Spleen (tissue), 11 donors: ENCODE measurements around the gene PLCH1. TPM values are rescaled to one million over a fixed set of nuclear protein-coding genes. Genes with fewer than 3 reads are reported as not detected.

ENCODE experiments used
- DNase-seq: peaks from one replicate; pipeline ENCODE4 v3.0.0-alpha.2; 2020
- H3K27ac ChIP-seq, 8 donors: fragments of 200-600 bp; sonication (generic) in 7 of 8; 1 replicate in 4 of 8; 2 replicates in 4 of 8; pipeline versions ENCODE4 v1.5.0 to v1.8.0; 2016 to 2021; ENCODE audit warnings: inconsistent platforms in 4 of 8, mild to moderate bottlenecking in 4 of 8, moderate library complexity in 1 of 8
- H3K27me3 ChIP-seq, 7 donors: fragments of 200-600 bp; sonication (generic) in 6 of 7; replicated peaks in 1 of 7; 1 replicate in 4 of 7; 2 replicates in 3 of 7; pipeline versions ENCODE4 v1.5.0 to v1.8.0; 2016 to 2021; ENCODE audit warnings: inconsistent platforms in 3 of 7, mild to moderate bottlenecking in 1 of 7
- H3K36me3 ChIP-seq, 6 donors: fragments of 200-600 bp; sonication (generic) in 5 of 6; 1 replicate in 4 of 6; 2 replicates in 2 of 6; pipeline versions ENCODE4 v1.5.0 to v1.8.0; 2016 to 2021; ENCODE audit warnings: inconsistent platforms in 2 of 6
- H3K4me1 ChIP-seq, 6 donors: fragments of 200-600 bp; sonication (generic) in 5 of 6; 1 replicate in 3 of 6; 2 replicates in 3 of 6; pipeline versions ENCODE4 v1.5.0 to v1.8.0; 2016 to 2021; ENCODE audit warnings: inconsistent platforms in 3 of 6
- H3K4me3 ChIP-seq, 8 donors: fragments of 200-600 bp; sonication (generic) in 7 of 8; 1 replicate in 4 of 8; 2 replicates in 4 of 8; pipeline versions ENCODE4 v1.5.0 to v1.8.0; 2016 to 2021; ENCODE audit warnings: inconsistent platforms in 4 of 8, mild to moderate bottlenecking in 4 of 8, moderate library complexity in 2 of 8
- H3K9me3 ChIP-seq, 8 donors: fragments of 200-600 bp; sonication (generic) in 7 of 8; 1 replicate in 4 of 8; 2 replicates in 4 of 8; pipeline versions ENCODE4 v1.5.0 to v1.8.0; 2016 to 2021; ENCODE audit warnings: inconsistent platforms in 4 of 8
- CTCF ChIP-seq, 11 experiments: fragments of 200-600 bp in 7 of 11; fragments of 450-650 bp in 4 of 11; sonication (generic) in 4 of 11; IDR thresholded peaks in 8 of 11; conservative IDR thresholded peaks in 3 of 11; 1 replicate in 7 of 11; 2 replicates in 4 of 11; pipeline versions ENCODE4 v1.4.0 to v1.8.0; 2016 to 2021; ENCODE audit warnings: antibody characterized with exemption in 11 of 11, inconsistent platforms in 4 of 11, mild to moderate bottlenecking in 1 of 11
- POLR2A ChIP-seq, 3 donors: fragments of 450-650 bp; IDR thresholded peaks; one replicate each; pipeline ENCODE4 v1.5.1; 2017; ENCODE audit warnings: antibody characterized with exemption in 3 of 3, mild to moderate bottlenecking in 1 of 3
- POLR2AphosphoS5 ChIP-seq, 3 donors: sonication (generic); formaldehyde crosslinking; IDR thresholded peaks; one replicate each; pipeline ENCODE4 v1.5.1; 2017; ENCODE audit warnings: antibody characterized with exemption in 3 of 3
- WGBS, 5 donors: extraction: QIAGEN DNeasy Blood & Tissue Kit in 3 of 5; methylation state at CpG; one replicate each; pipeline versions ENCODE4 v1.1.5 to v1.1.7; 2013 to 2018; 5-methylcytosine and 5-hydroxymethylcytosine counted together
- intact Hi-C: fragments of 100-400 bp; cut with DNase I; formaldehyde crosslinking; loops from one replicate; pipeline ENCODE4 v1.15.0; 2023; ENCODE audit warnings: low total_unique reads
- polyA plus RNA-seq, 3 donors: library from polyadenylated mRNA; stranded (reverse); fragments of 200-250 nt; gene quantifications; one replicate each; pipeline ENCODE4 v1.2.1, GENCODE V29; 2013
- total RNA-seq, 7 donors: library from RNA; depleted of rRNA in 3 of 7; stranded (reverse); fragments of >200 nt in 3 of 7; fragmentation: NEBNext Ultra II Directional in 4 of 7; extraction: Animal tissue kit (Norgen Biotek cat#: 25700) in 4 of 7; gene quantifications; one replicate each; pipeline versions ENCODE4 v1.1.0 to v1.2.1, GENCODE V29; 2016 to 2021
- donor health status: healthy with polysubstance abuse.
- donor health status: DM: no; HTN: no; CAD: no; lungs with moderate emphysema.
- donor health status: DM: no; HTN: no; CAD: no.
- donor health status: Bipolar disorder and iron deficiency.
- donor health status: healthy.
- donor health status: DM: no; HTN: no; CAD: no.
- donor health status: DM: yes; HTN: yes; CAD: no.

The PLCH1 gene
- total and polyA plus RNA-seq, 10 donors = 0.02 to 0.37 (median 0.13) TPM; not detected in 1

GRCh38 chr3:155382396-155383042, 362.4 kb downstream of the PLCH1 start:
- Histone ChIP-seq H3K27ac (no peak overlapping the region), H3K4me3 (no peak overlapping the region), H3K36me3 (no peaks in the 10 kb centered on the region), H3K4me1 (no peaks in the 10 kb centered on the region), H3K9me3 (no peaks in the 10 kb centered on the region), H3K27me3 (no peaks in the 10 kb centered on the region)
- WGBS, 5 donors = 36 to 67% (median 56%) methylated on average over 6 of the region's 6 CpGs
- no peak for DNase-seq
- TF ChIP-seq POLR2A (IDR thresholded peaks at IDR 0.05) (no peak), CTCF (IDR thresholded peaks at IDR 0.05 in 8 of 11, conservative IDR thresholded peaks at IDR 0.05 in 3 of 11) (peak in 2 of 11 experiments; percentile 28 to 32), POLR2AphosphoS5 (IDR thresholded peaks at IDR 0.05) (no peak)
- intact Hi-C loops = no loop called here

DNA sequence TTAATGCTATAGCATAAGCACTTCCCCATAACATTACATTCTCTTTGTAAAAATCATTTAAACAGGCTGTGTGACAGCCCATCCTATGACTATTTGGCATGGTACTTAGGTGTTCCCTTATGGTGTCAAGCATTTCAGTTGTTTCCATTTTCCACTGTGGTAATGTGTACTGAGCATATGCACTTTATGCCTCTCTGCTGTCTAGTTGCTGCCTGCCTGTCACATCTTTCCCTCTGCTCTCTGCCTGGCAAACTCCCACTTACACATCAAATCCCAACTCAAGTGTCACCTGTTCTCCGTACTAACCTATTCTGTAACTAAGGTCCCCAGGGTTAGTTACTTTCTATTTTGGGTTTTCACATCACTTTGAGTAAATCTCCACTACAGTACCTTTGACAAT, 367.0 kb downstream of the PLCH1 start:
- TF ChIP-seq CTCF (IDR thresholded peaks at IDR 0.05 in 8 of 11, conservative IDR thresholded peaks at IDR 0.05 in 3 of 11) (no peak), POLR2A (IDR thresholded peaks at IDR 0.05) (no peak), POLR2AphosphoS5 (IDR thresholded peaks at IDR 0.05) (no peak)
- H3K27me3 ChIP-seq = no peaks in the 10 kb centered on the region
- 79 to 95% (median 92%) methylated on average over 1 of the region's 1 CpG for WGBS, 5 donors

GRCh38 chr3:155377071-155377470, 367.8 kb downstream of the PLCH1 start:
- WGBS, 5 donors = 54 to 76% (median 66%) methylated on average over 2 of the region's 2 CpGs
- H3K9me3 ChIP-seq = no peaks in the 10 kb centered on the region
- H3K27me3 ChIP-seq = no peaks in the 10 kb centered on the region
- intact Hi-C loops = no loop called here
- no peak overlapping the region for H3K4me3 ChIP-seq
- H3K4me1 ChIP-seq = no peaks in the 10 kb centered on the region
- TF ChIP-seq POLR2AphosphoS5 (IDR thresholded peaks at IDR 0.05) (no peak), CTCF (IDR thresholded peaks at IDR 0.05 in 8 of 11, conservative IDR thresholded peaks at IDR 0.05 in 3 of 11) (no peak), POLR2A (IDR thresholded peaks at IDR 0.05) (no peak)
- no peak overlapping the region for H3K27ac ChIP-seq
- no peaks in the 10 kb centered on the region for H3K36me3 ChIP-seq
- DNase-seq = no peak

More for the DNA sequence above, 367.0 kb downstream of the PLCH1 start:
- no peaks in the 10 kb centered on the region for H3K9me3 ChIP-seq
- no peak for DNase-seq
- H3K4me1 ChIP-seq = no peaks in the 10 kb centered on the region
- intact Hi-C loops = no loop called here
- no peak overlapping the region for H3K27ac ChIP-seq
- no peaks in the 10 kb centered on the region for H3K36me3 ChIP-seq
- H3K4me3 ChIP-seq = no peak overlapping the region

DNA sequence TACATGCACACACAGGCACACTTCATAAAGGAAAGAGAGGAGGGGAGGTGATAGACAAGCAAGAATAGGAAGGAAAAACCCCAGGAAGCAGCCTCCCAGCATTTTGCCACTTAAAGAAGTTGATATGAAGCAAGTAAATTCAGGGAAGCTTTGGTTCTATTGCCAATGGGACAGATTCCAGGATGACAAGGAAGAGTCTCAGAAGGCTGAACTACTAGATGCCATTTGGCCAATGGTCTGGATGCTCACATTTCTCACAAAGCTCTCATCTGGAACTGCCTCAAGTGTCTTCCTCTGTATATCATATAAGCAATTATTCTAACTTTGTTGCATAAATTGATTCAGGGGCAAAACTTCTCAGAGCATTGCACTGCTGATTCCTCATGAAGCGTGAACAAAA, 372.6 kb downstream of the PLCH1 start:
- DNase-seq = no peak
- H3K36me3 ChIP-seq = no peaks in the 10 kb centered on the region
- no peaks in the 10 kb centered on the region for H3K9me3 ChIP-seq
- H3K27ac ChIP-seq = no peak overlapping the region
- no peaks in the 10 kb centered on the region for H3K4me1 ChIP-seq
- WGBS, 5 donors = 70 to 89% (median 79%) methylated on average over 1 of the region's 1 CpG
- H3K4me3 ChIP-seq = no peak overlapping the region
- no peaks in the 10 kb centered on the region for H3K27me3 ChIP-seq
- no peak for TF ChIP-seq CTCF (IDR thresholded peaks at IDR 0.05 in 8 of 11, conservative IDR thresholded peaks at IDR 0.05 in 3 of 11)
- no peak for TF ChIP-seq POLR2A (IDR thresholded peaks at IDR 0.05)
- no peak for TF ChIP-seq POLR2AphosphoS5 (IDR thresholded peaks at IDR 0.05)
- intact Hi-C loops = no loop called here
